ENCODE measurements around the gene ZFX.

GRCh38 chrX:24259544-24260240, 110.2 kb downstream of the ZFX start:
- no peak for TF ChIP-seq YY1 (IDR thresholded peaks at IDR 0.05; ENCODE audit: low read depth, low read length)
- no peak for TF ChIP-seq SIN3A (IDR thresholded peaks at IDR 0.05; ENCODE audit: low read depth, low read length)
- TF ChIP-seq, protein P1, sequence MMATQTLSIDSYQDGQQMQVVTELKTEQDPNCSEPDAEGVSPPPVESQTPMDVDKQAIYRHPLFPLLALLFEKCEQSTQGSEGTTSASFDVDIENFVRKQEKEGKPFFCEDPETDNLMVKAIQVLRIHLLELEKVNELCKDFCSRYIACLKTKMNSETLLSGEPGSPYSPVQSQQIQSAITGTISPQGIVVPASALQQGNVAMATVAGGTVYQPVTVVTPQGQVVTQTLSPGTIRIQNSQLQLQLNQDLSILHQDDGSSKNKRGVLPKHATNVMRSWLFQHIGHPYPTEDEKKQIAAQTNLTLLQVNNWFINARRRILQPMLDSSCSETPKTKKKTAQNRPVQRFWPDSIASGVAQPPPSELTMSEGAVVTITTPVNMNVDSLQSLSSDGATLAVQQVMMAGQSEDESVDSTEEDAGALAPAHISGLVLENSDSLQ (IDR thresholded peaks at IDR 0.05): no peak
- TF ChIP-seq TAF1 (IDR thresholded peaks at IDR 0.05; ENCODE audit: borderline replicate concordance, low read depth, low read length): no peak
- TF ChIP-seq ESRRA (IDR thresholded peaks at IDR 0.05; ENCODE audit: low read length): no peak
- no peak for TF ChIP-seq NFIC (IDR thresholded peaks at IDR 0.05; ENCODE audit: low read depth, low read length)
- TF ChIP-seq EGR1 (IDR thresholded peaks at IDR 0.05; ENCODE audit: borderline replicate concordance in 1 of 2, low read depth in 2 of 2, low read length in 2 of 2): no peak
- no peak for TF ChIP-seq ZNF274 (IDR thresholded peaks at IDR 0.05; ENCODE audit: insufficient read depth, insufficient read length)
- TF ChIP-seq, protein P2, sequence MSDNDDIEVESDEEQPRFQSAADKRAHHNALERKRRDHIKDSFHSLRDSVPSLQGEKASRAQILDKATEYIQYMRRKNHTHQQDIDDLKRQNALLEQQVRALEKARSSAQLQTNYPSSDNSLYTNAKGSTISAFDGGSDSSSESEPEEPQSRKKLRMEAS (IDR thresholded peaks at IDR 0.05; ENCODE audit: low read depth, low read length): no peak
- TF ChIP-seq, protein P3, sequence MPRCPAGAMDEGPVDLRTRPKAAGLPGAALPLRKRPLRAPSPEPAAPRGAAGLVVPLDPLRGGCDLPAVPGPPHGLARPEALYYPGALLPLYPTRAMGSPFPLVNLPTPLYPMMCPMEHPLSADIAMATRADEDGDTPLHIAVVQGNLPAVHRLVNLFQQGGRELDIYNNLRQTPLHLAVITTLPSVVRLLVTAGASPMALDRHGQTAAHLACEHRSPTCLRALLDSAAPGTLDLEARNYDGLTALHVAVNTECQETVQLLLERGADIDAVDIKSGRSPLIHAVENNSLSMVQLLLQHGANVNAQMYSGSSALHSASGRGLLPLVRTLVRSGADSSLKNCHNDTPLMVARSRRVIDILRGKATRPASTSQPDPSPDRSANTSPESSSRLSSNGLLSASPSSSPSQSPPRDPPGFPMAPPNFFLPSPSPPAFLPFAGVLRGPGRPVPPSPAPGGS (IDR thresholded peaks at IDR 0.05; ENCODE audit: borderline replicate concordance, insufficient read depth, low read depth, low read length, poor library complexity, severe bottlenecking): no peak
- TF ChIP-seq CTCF (IDR thresholded peaks at IDR 0.05 in 2 of 3, conservative IDR thresholded peaks at IDR 0.05 in 1 of 3; ENCODE audit: control insufficient read depth in 2 of 3, extremely low read depth in 1 of 3, insufficient read depth in 1 of 3, low read depth in 3 of 3, low read length in 3 of 3): peak; percentile 57 to 66 (median 65); a peak in 5 of 6 replicates
- TF ChIP-seq POLR2AphosphoS5 (IDR thresholded peaks at IDR 0.05; ENCODE audit: low read length): no peak
- TF ChIP-seq HDGF (IDR thresholded peaks at IDR 0.05): no peak
